Breast epithelium (tissue), 4 donors: ENCODE results near the gene UBE2O. TPM values are rescaled to one million over a fixed set of nuclear protein-coding genes. Genes with fewer than 3 reads are reported as not detected.

ENCODE experiments used
- DNase-seq, 2 donors: peaks; one replicate each; pipeline ENCODE4 v3.0.0-alpha.2; 2019; ENCODE audit warnings: low spot score in 2 of 2
- H3K27ac ChIP-seq, 2 donors: fragments of 200-600 bp; sonication (generic) in 1 of 2; one replicate each; pipeline ENCODE4 v1.5.1; 2016 to 2019; ENCODE audit warnings: mild to moderate bottlenecking in 1 of 2
- H3K27me3 ChIP-seq, 2 donors: fragments of 200-600 bp; sonication (generic) in 1 of 2; one replicate each; pipeline versions ENCODE4 v1.5.1 to v1.6.0; 2017 to 2019; ENCODE audit warnings: control low read depth in 1 of 2, mild to moderate bottlenecking in 1 of 2
- H3K36me3 ChIP-seq: fragments of 200-600 bp; one replicate; pipeline ENCODE4 v1.5.1; 2019
- H3K4me1 ChIP-seq, 2 donors: fragments of 200-600 bp; sonication (generic); one replicate each; pipeline ENCODE4 v1.5.1; 2016 to 2019; ENCODE audit warnings: control low read depth in 1 of 2
- H3K4me3 ChIP-seq, 3 donors: fragments of 200-600 bp; sonication (generic); 1 replicate in 2 of 3; 2 replicates in 1 of 3; pipeline ENCODE4 v1.5.1; 2016 to 2019; ENCODE audit warnings: mild to moderate bottlenecking in 3 of 3, moderate library complexity in 2 of 3
- H3K9me3 ChIP-seq, 2 donors: fragments of 200-600 bp; sonication (generic) in 1 of 2; one replicate each; pipeline ENCODE4 v1.5.1; 2016 to 2019; ENCODE audit warnings: control low read depth in 1 of 2
- POLR2A ChIP-seq: fragments of 450-650 bp; IDR thresholded peaks from one replicate; pipeline ENCODE4 v1.6.1; 2016; ENCODE audit warnings: antibody characterized with exemption, mild to moderate bottlenecking, moderate library complexity
- POLR2AphosphoS5 ChIP-seq, 3 donors: sonication (generic); formaldehyde crosslinking; IDR thresholded peaks; one replicate each; pipeline ENCODE4 v1.6.1; 2017; ENCODE audit warnings: antibody characterized with exemption in 3 of 3
- intact Hi-C: fragments of 100-400 bp; cut with DNase I; formaldehyde crosslinking; loops from one replicate; pipeline ENCODE4 v1.15.1; 2023; ENCODE audit warnings: low total_unique reads
- total RNA-seq, 3 donors: library from RNA; depleted of rRNA; stranded (reverse); fragments of >200 nt; gene quantifications; one replicate each; pipeline ENCODE4 v1.1.0, GENCODE V29; 2016
- TF ChIP-seq, protein P1 (sequence below), 3 donors: fragments of 450-650 bp; IDR thresholded peaks; one replicate each; pipeline ENCODE4 v1.5.1; 2016 to 2017; ENCODE audit warnings: antibody characterized with exemption in 3 of 3, mild to moderate bottlenecking in 3 of 3, moderate library complexity in 3 of 3

The UBE2O gene
- total RNA-seq, 3 donors from 2014 or later, result 17.4 to 22.5 (median 17.7) TPM

DNA sequence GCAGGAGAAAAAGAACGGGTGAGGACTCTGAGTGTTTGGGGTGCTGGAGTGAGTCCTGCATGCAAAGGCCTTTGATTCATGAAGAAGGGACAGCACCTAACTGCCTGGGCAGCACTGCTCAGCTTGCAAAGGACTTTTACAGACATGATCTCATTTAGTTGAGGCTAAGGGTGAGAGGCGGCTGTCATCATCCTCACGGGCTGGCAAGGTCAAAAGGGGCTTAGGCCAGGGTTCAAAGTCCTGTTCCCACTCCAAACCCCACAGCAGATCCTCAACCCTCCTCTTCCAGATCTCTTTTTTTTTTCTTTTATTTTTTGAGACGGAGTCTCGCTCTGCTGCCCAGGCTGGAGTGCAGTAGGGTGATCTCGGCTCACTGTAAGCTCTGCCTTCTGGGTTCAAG, 43.5 kb upstream of the UBE2O start:
- Histone ChIP-seq H3K9me3 (no peaks in the 10 kb centered on the region), H3K27ac (no peak overlapping the region), H3K27me3 (no peaks in the 10 kb centered on the region), H3K36me3 (no peaks in the 10 kb centered on the region), H3K4me1 (peaks cover 9 to 27% of the 10 kb centered on the region in 2 donors), H3K4me3 (no peak overlapping the region)
- TF ChIP-seq, protein P1, sequence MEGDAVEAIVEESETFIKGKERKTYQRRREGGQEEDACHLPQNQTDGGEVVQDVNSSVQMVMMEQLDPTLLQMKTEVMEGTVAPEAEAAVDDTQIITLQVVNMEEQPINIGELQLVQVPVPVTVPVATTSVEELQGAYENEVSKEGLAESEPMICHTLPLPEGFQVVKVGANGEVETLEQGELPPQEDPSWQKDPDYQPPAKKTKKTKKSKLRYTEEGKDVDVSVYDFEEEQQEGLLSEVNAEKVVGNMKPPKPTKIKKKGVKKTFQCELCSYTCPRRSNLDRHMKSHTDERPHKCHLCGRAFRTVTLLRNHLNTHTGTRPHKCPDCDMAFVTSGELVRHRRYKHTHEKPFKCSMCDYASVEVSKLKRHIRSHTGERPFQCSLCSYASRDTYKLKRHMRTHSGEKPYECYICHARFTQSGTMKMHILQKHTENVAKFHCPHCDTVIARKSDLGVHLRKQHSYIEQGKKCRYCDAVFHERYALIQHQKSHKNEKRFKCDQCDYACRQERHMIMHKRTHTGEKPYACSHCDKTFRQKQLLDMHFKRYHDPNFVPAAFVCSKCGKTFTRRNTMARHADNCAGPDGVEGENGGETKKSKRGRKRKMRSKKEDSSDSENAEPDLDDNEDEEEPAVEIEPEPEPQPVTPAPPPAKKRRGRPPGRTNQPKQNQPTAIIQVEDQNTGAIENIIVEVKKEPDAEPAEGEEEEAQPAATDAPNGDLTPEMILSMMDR (IDR thresholded peaks at IDR 0.05), result no peak
- TF ChIP-seq POLR2A, result no peak
- TF ChIP-seq POLR2AphosphoS5 (IDR thresholded peaks at IDR 0.05), result no peak
- DNase-seq, result no peak
- intact Hi-C loops, result no loop called here

DNA sequence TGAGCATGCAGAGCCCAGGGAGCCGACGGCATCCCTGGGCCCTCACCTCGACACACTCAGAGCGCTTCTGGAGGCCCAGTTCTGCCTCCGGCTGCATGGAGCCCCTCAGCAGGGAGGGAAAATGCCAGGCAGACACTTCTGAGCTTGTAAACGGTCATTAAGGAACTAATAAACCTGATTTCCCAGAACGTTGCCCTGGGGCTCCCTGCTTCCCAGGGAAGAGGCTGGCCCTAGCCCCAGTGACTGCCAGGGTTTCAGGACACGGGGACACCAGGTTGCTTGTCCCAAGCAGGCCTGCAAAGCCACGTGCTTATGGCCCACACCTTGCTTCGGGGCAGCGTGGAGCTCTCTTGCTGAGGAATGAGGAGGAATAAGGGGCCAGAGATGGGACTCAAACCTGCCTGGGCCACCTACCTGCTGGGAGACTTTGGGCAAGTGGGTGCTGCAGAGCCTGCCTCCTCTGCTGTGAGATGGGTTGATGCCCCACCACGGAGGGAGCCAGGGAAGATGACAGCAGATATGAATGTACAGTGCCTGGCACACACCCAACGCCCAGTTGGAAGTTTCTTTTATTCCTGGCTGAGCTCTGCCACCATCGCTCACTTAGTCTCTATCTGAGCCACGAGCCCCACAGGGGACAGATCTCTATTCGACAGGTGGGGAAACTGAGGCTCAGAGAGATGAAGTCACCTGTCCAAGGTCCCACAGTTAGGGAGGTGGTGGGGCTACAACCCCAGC, 42.9 kb upstream of the UBE2O start:
- TF ChIP-seq POLR2A, result no peak
- TF ChIP-seq, protein P1 (IDR thresholded peaks at IDR 0.05), result no peak
- TF ChIP-seq POLR2AphosphoS5 (IDR thresholded peaks at IDR 0.05), result no peak
- H3K4me3 ChIP-seq, result no peak overlapping the region
- no peaks in the 10 kb centered on the region for H3K36me3 ChIP-seq
- H3K27me3 ChIP-seq, result no peaks in the 10 kb centered on the region
- H3K9me3 ChIP-seq, result no peaks in the 10 kb centered on the region
- peaks cover 9 to 27% of the 10 kb centered on the region in 2 donors for H3K4me1 ChIP-seq
- no peak overlapping the region for H3K27ac ChIP-seq
- no peak for DNase-seq
- intact Hi-C loops, result no loop called here

DNA sequence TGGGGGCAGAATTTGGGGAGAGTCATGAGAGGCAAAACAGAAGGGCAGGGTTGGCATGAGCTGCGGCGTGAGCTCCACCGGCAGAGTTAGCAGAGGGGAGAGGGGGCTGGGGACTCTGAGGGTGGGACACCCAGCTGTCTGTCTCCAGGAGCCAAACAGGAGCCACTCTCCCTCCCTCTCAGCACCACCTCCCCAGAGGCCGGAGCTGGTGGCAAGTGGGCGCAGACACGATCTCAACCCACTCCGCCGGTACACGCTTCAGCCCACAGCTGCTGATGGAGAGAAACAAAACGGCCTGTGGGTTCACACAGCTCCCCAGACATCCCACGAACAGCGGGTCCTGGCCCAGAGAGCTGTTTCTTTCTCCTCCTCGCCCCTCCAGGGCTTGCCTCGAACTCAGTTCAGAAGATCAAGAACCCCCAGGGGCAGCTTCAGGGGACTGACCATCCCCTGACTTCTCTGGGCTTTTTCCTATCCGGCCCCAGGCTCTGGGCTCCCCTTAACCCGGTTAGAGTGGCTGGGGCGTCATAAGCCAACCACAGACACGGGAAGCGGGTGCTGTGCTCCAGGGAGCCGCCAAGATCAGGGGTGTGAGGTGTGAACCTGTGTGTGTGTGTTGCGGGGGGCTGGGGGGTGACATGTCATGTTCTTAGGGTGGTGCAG, 40.7 kb upstream of the UBE2O start:
- DNase-seq, result no peak
- Histone ChIP-seq H3K9me3 (no peaks in the 10 kb centered on the region), H3K36me3 (no peaks in the 10 kb centered on the region), H3K27ac (peak overlapping the region; percentile 10 to 77), H3K4me3 (peak overlapping the region in 1 of 3 donors; percentile 23), H3K27me3 (no peaks in the 10 kb centered on the region), H3K4me1 (peaks cover 2 to 16% of the 10 kb centered on the region in 2 donors)
- TF ChIP-seq, protein P1 (IDR thresholded peaks at IDR 0.05), result no peak
- TF ChIP-seq POLR2AphosphoS5 (IDR thresholded peaks at IDR 0.05), result no peak
- intact Hi-C loops, result no loop called here

DNA sequence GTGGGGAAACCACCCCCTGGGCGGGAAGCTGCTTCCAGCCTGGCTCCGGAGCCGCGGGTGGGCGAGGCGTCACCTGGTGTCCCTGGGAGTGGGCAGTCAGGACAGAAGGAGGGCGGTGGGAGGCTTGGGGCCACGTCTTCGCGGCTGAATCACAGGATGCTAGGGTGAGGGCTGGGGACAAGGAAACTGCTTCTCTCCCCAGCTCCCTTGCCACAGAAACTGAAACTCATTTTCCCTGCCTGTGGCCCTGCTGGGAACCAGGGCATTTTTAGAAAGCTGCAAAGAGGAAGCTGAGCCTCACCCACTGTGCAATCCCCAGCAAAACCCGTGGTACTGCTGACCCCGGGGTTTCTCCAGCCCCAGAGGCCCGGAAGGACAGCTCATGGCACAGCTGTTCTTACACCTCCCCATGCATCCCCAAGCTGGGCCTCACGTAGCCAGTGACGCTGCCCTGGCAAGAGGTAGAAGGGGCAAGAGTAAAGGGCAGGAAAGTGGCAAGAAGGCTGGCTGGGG, 40.1 kb upstream of the UBE2O start:
- Histone ChIP-seq H3K4me1 (peaks cover 0 to 13% of the 10 kb centered on the region in 2 donors), H3K27ac (peak overlapping the region; percentile 10 to 77), H3K27me3 (no peaks in the 10 kb centered on the region), H3K4me3 (peak overlapping the region; percentile 3 to 23 (median 5)), H3K9me3 (no peaks in the 10 kb centered on the region), H3K36me3 (no peaks in the 10 kb centered on the region)
- DNase-seq, result no peak
- intact Hi-C loops, result no loop called here
- TF ChIP-seq POLR2AphosphoS5 (IDR thresholded peaks at IDR 0.05), result peak in 1 of 3 donors; percentile 9
- no peak for TF ChIP-seq POLR2A

DNA sequence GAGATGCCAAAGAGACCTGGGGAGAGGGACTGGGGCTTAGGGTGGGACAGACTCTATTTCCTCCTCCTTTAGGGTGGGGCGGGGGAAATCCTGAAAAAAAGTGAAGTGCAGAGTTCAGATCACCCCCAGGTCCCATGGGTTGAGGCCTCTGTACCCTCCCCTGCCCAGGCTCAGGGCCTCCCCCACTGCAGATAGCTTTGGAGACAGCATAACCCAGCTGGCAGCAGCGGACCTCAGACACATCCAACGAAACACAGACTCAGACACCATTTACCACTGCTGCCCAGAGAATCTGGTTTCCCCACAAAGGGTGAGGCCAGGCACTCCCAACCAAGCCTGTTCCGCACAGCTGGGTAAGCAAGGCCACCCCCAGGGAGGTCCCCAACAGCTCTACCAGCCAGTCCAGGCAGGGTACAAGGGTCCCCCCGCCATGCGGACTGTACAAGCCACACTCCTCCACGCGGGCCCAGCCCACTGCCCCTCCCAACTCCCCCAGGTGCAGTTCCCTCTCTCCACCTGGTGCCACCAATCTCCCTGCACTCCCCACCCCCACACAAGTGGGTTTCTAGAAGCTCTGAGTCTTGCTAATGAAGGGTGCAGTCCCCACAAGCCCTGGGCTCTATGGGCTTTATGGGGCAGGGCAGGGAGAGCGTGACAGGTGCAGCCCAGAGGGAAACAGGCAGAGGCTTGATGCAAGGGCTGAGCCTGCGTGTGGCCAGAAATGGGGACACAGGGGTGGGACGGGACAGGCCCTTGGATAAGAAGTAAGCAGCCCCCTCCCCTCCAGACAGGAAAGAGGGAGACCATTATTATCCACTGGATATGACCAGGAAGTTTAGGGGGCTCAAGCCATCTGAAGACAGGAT, 39.4 kb upstream of the UBE2O start:
- TF ChIP-seq POLR2A, result no peak
- TF ChIP-seq POLR2AphosphoS5 (IDR thresholded peaks at IDR 0.05), result no peak
- TF ChIP-seq, protein P1 (IDR thresholded peaks at IDR 0.05), result no peak
- intact Hi-C loops, result no loop called here
- Histone ChIP-seq H3K27me3 (no peaks in the 10 kb centered on the region), H3K9me3 (no peaks in the 10 kb centered on the region), H3K27ac (peak overlapping the region; percentile 10 to 77), H3K4me1 (peaks cover 0 to 7% of the 10 kb centered on the region in 2 donors), H3K36me3 (no peaks in the 10 kb centered on the region), H3K4me3 (peak overlapping the region; percentile 3 to 23 (median 5))
- no peak for DNase-seq
